Keratinocyte (primary cell): Measurements from ENCODE around the gene TLK1. TPM values are rescaled to one million over a fixed set of nuclear protein-coding genes. Genes with fewer than 3 reads are reported as not detected.

ENCODE experiments used
- DNase-seq: peaks from one replicate; pipeline ENCODE4 v3.0.0-alpha.2; 2011; ENCODE audit warnings: low read depth, missing footprints, low spot score
- FAIRE-seq: peaks from 2 replicates; lab custom pipeline; 2011; peaks lifted over from hg19 to GRCh38; lab: Jason Lieb, UNC
- H2AFZ ChIP-seq: 2 replicates; pipeline ENCODE4 v1.6.0; 2012; ENCODE audit warnings: low read length, control low read depth, inconsistent platforms; ENCODE audit not compliant: control insufficient read depth
- H3K27ac ChIP-seq: 2 replicates; pipeline ENCODE4 v1.5.1; 2011; ENCODE audit warnings: low read length; ENCODE audit not compliant: control insufficient read depth, insufficient read depth
- H3K27me3 ChIP-seq: 3 replicates; pipeline ENCODE4 v1.6.0; 2011; ENCODE audit warnings: low read length; ENCODE audit not compliant: control insufficient read depth, insufficient read depth; ENCODE audit errors: extremely low read depth
- H3K36me3 ChIP-seq, 2 experiments: 2 replicates in 1 of 2; 3 replicates in 1 of 2; pipeline ENCODE4 v1.5.1; 2011; ENCODE audit warnings: low read length in 2 of 2, mild to moderate bottlenecking in 1 of 2; ENCODE audit not compliant: control insufficient read depth in 2 of 2, insufficient read depth in 2 of 2; ENCODE audit errors: extremely low read depth in 1 of 2
- H3K4me1 ChIP-seq: 3 replicates; pipeline ENCODE4 v1.5.1; 2011; ENCODE audit warnings: low read length; ENCODE audit not compliant: control insufficient read depth, insufficient read depth; ENCODE audit errors: extremely low read depth
- H3K4me2 ChIP-seq: 3 replicates; pipeline ENCODE4 v1.6.0; 2011; ENCODE audit warnings: low read depth, low read length; ENCODE audit not compliant: control insufficient read depth, insufficient read depth; ENCODE audit errors: extremely low read depth
- H3K4me3 ChIP-seq, 3 experiments: fragments of 200-600 bp in 1 of 3; sonication (generic) in 1 of 3; 2 replicates in 2 of 3; 3 replicates in 1 of 3; pipeline ENCODE4 v1.5.1; 2011 to 2016; ENCODE audit warnings: low read length in 3 of 3, mild to moderate bottlenecking in 3 of 3, control low read depth in 2 of 3, inconsistent platforms in 1 of 3, low read depth in 1 of 3, mixed read lengths in 1 of 3, mixed run types in 1 of 3, moderate library complexity in 1 of 3; ENCODE audit not compliant: control insufficient read depth in 2 of 3, insufficient read depth in 2 of 3; ENCODE audit errors: extremely low read depth in 1 of 3
- H3K79me2 ChIP-seq: 2 replicates; pipeline ENCODE4 v1.6.0; 2012; ENCODE audit warnings: low read length; ENCODE audit not compliant: control insufficient read depth, insufficient read depth
- H3K9ac ChIP-seq: 3 replicates; pipeline ENCODE4 v1.6.0; 2011; ENCODE audit warnings: low read length; ENCODE audit not compliant: control insufficient read depth, insufficient read depth; ENCODE audit errors: extremely low read depth
- H3K9me1 ChIP-seq: 3 replicates; pipeline ENCODE4 v1.6.0; 2011; ENCODE audit warnings: low read length; ENCODE audit not compliant: control insufficient read depth, insufficient read depth; ENCODE audit errors: extremely low read depth
- H3K9me3 ChIP-seq: 2 replicates; pipeline ENCODE4 v1.5.1; 2012; ENCODE audit warnings: low read depth, low read length; ENCODE audit not compliant: control insufficient read depth
- H4K20me1 ChIP-seq: 3 replicates; pipeline ENCODE4 v1.6.0; 2011; ENCODE audit warnings: low read length; ENCODE audit not compliant: control insufficient read depth, insufficient read depth; ENCODE audit errors: extremely low read depth
- CTCF ChIP-seq, 3 experiments: IDR thresholded peaks in 1 of 3; conservative IDR thresholded peaks in 1 of 3; optimal IDR thresholded peaks in 1 of 3; 2 replicates in 2 of 3; 3 replicates in 1 of 3; pipeline versions ENCODE3 to v1.5.1; 2011; ENCODE audit warnings: low read length in 3 of 3, mild to moderate bottlenecking in 3 of 3, moderate library complexity in 2 of 3, control low read depth in 1 of 3, inconsistent platforms in 1 of 3; ENCODE audit not compliant: insufficient read depth in 2 of 3; ENCODE audit errors: extremely low read depth in 1 of 3
- EZH2 ChIP-seq: IDR thresholded peaks from one replicate; pipeline ENCODE4 v1.6.1; 2012; ENCODE audit warnings: inconsistent platforms, mild to moderate bottlenecking, low read length, moderate library complexity
- dilution Hi-C: fragments of 300-500 bp; cut with MboI; formaldehyde crosslinking; loops from one replicate; pipeline ENCODE4 v1.7.0; 2020; ENCODE audit warnings: low sequenced_read_pairs; ENCODE audit not compliant: extremely low pct_ligation_motif_present
- polyA plus RNA-seq, 5 experiments: library from polyadenylated mRNA; depleted of rRNA in 3 of 5; stranded (reverse) in 3 of 5; stranded (forward) in 1 of 5; unstranded in 1 of 5; fragments of >200 nt; gene quantifications; 1 replicate in 1 of 5; 2 replicates in 3 of 5; 3 replicates in 1 of 5; pipeline versions ENCODE4 v1.2.1 to v1.2.3, GENCODE V29; 2011 to 2012; ENCODE audit warnings: missing spikeins in 2 of 5, low read depth in 1 of 5, low replicate concordance in 1 of 5

The TLK1 gene
- polyA plus RNA-seq, 1 donor (not counting 4 experiments of a cell fraction or from before 2014, with no cell fraction given): 14.7 TPM

DNA sequence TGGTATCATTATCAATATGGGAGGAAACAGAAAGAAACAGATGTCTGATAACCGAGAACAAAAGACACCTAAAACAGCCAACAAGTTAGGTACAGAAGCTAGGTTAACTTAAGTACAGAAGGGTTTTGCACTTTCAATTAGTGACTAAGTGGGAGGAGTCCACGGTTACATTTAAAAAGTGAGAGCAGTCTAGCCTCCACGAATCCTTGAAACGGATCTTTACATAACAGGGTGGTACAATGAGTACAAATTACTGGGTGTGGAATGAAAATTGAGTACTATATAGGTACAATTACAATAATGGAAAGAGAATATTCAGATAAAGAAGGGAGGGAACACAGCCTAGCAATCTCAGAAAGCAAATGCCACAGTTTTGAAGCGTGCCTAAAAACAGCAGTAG is 76.6 kb downstream of the TLK1 start:
- no peak for FAIRE-seq
- dilution Hi-C loops: no loop called here
- no peaks in the 10 kb centered on the region for H4K20me1 ChIP-seq

DNA sequence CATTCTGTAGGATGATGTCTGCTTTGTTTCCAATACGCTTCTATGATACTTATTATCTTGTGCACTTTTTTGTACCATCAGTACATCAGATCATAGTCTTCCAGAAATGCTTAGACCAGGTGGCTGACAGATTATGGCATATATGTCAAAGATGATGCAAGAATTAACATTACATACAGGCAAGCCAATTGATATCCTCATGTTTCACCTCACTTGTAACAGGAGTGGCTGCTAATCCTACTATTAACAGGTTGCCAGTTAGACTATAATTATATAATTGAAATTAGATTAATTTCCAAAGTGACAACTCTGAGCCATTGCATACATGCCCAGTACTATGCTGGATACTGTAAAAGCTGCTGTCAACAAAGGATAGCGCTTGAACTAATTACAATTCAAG is 77.2 kb downstream of the TLK1 start:
- dilution Hi-C loops: no loop called here
- H4K20me1 ChIP-seq: no peaks in the 10 kb centered on the region
- DNase-seq (no peak), FAIRE-seq (no peak)
- H3K27ac ChIP-seq: no peak overlapping the region
- no peak overlapping the region for H3K4me3 ChIP-seq
- no peak overlapping the region for H3K9ac ChIP-seq
- H3K4me2 ChIP-seq: no peak overlapping the region
- TF ChIP-seq CTCF (optimal IDR thresholded peaks at IDR 0.05 in 1 of 3, IDR thresholded peaks at IDR 0.05 in 1 of 3, conservative IDR thresholded peaks at IDR 0.05 in 1 of 3; ENCODE audit: extremely low read depth in 1 of 3, insufficient read depth in 2 of 3, low read length in 3 of 3) (no peak), EZH2 (no peak)
- H2AFZ ChIP-seq: no peak overlapping the region
- peaks cover 0 to 4% of the 10 kb centered on the region in 2 experiments for H3K36me3 ChIP-seq
- H3K79me2 ChIP-seq: peaks cover 37% of the 10 kb centered on the region
- H3K9me3 ChIP-seq: no peaks in the 10 kb centered on the region
- H3K9me1 ChIP-seq: no peaks in the 10 kb centered on the region
- H3K4me1 ChIP-seq: peaks cover 3% of the 10 kb centered on the region
- no peaks in the 10 kb centered on the region for H3K27me3 ChIP-seq

More for the DNA sequence above, 76.6 kb downstream of the TLK1 start:
- peaks cover 39% of the 10 kb centered on the region for H3K79me2 ChIP-seq
- H3K4me1 ChIP-seq: peaks cover 3% of the 10 kb centered on the region
- H3K4me3 ChIP-seq: no peak overlapping the region
- H2AFZ ChIP-seq: no peak overlapping the region
- H3K9ac ChIP-seq: no peak overlapping the region
- H3K27ac ChIP-seq: no peak overlapping the region
- H3K9me3 ChIP-seq: no peaks in the 10 kb centered on the region
- H3K36me3 ChIP-seq: peaks cover 0 to under 1% of the 10 kb centered on the region in 2 experiments
- peak overlapping the region; percentile 40 for H3K4me2 ChIP-seq
- no peaks in the 10 kb centered on the region for H3K9me1 ChIP-seq
- no peaks in the 10 kb centered on the region for H3K27me3 ChIP-seq
- TF ChIP-seq CTCF (optimal IDR thresholded peaks at IDR 0.05 in 1 of 3, IDR thresholded peaks at IDR 0.05 in 1 of 3, conservative IDR thresholded peaks at IDR 0.05 in 1 of 3; ENCODE audit: extremely low read depth in 1 of 3, insufficient read depth in 2 of 3, low read length in 3 of 3) (no peak), EZH2 (no peak)
- no peak for DNase-seq
